HL-60 (cell line): ENCODE results near the gene DBN1.

Source experiments
- DNase-seq, 2 experiments: peaks; one replicate each; pipeline ENCODE4 v3.0.0-alpha.2; 2010 to 2020; ENCODE audit warnings: low read depth in 1 of 2, low spot score in 1 of 2
- H3K27ac ChIP-seq: fragments of 250-450 bp; sonication (Bioruptor Pico); replicated peaks from 2 replicates; pipeline ENCODE4 v1.5.1; 2020; ENCODE audit warnings: mild to moderate bottlenecking, moderate library complexity
- H3K27me3 ChIP-seq: fragments of 250-450 bp; sonication (Bioruptor Pico); 2 replicates; pipeline ENCODE4 v1.5.1; 2021; ENCODE audit warnings: mild to moderate bottlenecking, moderate library complexity; ENCODE audit not compliant: insufficient read depth, poor library complexity, severe bottlenecking
- H3K4me3 ChIP-seq: replicated peaks from 2 replicates; pipeline ENCODE4 v1.5.1; 2011; ENCODE audit warnings: mild to moderate bottlenecking, control low read depth, low read length; ENCODE audit not compliant: insufficient read depth
- GABPA ChIP-seq: IDR thresholded peaks from 2 replicates; pipeline ENCODE4 v1.6.1; 2012; ENCODE audit warnings: low read depth
- POLR2AphosphoS5 ChIP-seq: IDR thresholded peaks from 2 replicates; pipeline ENCODE4 v1.6.1; 2012; ENCODE audit warnings: low read depth
- SPI1 ChIP-seq: IDR thresholded peaks from 2 replicates; pipeline ENCODE4 v1.6.1; 2012; ENCODE audit warnings: low read depth, mild to moderate bottlenecking, borderline replicate concordance
- TF ChIP-seq, protein P1 (sequence below): IDR thresholded peaks from one replicate; pipeline ENCODE4 v1.5.1; 2011; ENCODE audit warnings: low read length, control low read depth, inconsistent platforms; ENCODE audit not compliant: insufficient read depth
- TF ChIP-seq, protein P2 (sequence below): IDR thresholded peaks from 2 replicates; pipeline ENCODE4 v1.6.1; 2012; ENCODE audit warnings: low read depth; ENCODE audit not compliant: insufficient replicate concordance

Gene DBN1

DNA sequence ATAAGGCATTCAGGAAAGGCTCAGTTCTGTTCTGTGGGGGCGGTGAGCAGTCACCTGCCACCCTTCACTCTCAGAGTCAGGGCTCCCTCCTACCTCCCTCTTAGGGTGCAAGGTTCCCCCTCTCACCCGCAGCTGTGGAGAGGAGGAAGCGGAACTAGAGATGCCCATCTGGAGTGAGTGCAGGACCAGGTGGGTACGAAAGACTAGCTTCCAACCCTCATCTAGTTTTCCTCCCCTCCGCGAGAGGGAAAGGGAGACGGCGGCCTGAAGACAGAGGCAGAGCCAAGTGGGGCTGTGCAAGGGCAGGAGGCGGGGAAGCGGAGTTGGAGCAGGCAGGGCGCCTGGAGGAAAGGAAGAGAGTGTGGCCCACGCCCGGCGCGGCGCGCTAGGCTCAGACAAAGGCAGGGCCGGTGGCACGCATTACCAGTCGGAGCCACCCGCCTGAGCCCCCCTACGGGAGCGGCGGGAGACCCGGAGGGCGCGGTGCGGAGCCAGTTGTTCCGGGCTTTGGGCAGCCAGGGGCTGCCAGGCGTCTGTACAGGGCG lies 19.5 kb downstream of the DBN1 start:
- TF ChIP-seq SPI1 (peak; percentile 30; the same call in 1 of the 2 replicates), GABPA (no peak), POLR2AphosphoS5 (peak; percentile 74)
- TF ChIP-seq, protein P1, sequence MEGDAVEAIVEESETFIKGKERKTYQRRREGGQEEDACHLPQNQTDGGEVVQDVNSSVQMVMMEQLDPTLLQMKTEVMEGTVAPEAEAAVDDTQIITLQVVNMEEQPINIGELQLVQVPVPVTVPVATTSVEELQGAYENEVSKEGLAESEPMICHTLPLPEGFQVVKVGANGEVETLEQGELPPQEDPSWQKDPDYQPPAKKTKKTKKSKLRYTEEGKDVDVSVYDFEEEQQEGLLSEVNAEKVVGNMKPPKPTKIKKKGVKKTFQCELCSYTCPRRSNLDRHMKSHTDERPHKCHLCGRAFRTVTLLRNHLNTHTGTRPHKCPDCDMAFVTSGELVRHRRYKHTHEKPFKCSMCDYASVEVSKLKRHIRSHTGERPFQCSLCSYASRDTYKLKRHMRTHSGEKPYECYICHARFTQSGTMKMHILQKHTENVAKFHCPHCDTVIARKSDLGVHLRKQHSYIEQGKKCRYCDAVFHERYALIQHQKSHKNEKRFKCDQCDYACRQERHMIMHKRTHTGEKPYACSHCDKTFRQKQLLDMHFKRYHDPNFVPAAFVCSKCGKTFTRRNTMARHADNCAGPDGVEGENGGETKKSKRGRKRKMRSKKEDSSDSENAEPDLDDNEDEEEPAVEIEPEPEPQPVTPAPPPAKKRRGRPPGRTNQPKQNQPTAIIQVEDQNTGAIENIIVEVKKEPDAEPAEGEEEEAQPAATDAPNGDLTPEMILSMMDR, result no peak
- TF ChIP-seq, protein P2, sequence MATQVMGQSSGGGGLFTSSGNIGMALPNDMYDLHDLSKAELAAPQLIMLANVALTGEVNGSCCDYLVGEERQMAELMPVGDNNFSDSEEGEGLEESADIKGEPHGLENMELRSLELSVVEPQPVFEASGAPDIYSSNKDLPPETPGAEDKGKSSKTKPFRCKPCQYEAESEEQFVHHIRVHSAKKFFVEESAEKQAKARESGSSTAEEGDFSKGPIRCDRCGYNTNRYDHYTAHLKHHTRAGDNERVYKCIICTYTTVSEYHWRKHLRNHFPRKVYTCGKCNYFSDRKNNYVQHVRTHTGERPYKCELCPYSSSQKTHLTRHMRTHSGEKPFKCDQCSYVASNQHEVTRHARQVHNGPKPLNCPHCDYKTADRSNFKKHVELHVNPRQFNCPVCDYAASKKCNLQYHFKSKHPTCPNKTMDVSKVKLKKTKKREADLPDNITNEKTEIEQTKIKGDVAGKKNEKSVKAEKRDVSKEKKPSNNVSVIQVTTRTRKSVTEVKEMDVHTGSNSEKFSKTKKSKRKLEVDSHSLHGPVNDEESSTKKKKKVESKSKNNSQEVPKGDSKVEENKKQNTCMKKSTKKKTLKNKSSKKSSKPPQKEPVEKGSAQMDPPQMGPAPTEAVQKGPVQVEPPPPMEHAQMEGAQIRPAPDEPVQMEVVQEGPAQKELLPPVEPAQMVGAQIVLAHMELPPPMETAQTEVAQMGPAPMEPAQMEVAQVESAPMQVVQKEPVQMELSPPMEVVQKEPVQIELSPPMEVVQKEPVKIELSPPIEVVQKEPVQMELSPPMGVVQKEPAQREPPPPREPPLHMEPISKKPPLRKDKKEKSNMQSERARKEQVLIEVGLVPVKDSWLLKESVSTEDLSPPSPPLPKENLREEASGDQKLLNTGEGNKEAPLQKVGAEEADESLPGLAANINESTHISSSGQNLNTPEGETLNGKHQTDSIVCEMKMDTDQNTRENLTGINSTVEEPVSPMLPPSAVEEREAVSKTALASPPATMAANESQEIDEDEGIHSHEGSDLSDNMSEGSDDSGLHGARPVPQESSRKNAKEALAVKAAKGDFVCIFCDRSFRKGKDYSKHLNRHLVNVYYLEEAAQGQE, result no peak
- DNase-seq, result peak; percentile 68 to 76
- peak overlapping the region; percentile 43 for H3K27ac ChIP-seq
- H3K27me3 ChIP-seq, result no peaks in the 10 kb centered on the region
- H3K4me3 ChIP-seq, result peak overlapping the region; percentile 75

DNA sequence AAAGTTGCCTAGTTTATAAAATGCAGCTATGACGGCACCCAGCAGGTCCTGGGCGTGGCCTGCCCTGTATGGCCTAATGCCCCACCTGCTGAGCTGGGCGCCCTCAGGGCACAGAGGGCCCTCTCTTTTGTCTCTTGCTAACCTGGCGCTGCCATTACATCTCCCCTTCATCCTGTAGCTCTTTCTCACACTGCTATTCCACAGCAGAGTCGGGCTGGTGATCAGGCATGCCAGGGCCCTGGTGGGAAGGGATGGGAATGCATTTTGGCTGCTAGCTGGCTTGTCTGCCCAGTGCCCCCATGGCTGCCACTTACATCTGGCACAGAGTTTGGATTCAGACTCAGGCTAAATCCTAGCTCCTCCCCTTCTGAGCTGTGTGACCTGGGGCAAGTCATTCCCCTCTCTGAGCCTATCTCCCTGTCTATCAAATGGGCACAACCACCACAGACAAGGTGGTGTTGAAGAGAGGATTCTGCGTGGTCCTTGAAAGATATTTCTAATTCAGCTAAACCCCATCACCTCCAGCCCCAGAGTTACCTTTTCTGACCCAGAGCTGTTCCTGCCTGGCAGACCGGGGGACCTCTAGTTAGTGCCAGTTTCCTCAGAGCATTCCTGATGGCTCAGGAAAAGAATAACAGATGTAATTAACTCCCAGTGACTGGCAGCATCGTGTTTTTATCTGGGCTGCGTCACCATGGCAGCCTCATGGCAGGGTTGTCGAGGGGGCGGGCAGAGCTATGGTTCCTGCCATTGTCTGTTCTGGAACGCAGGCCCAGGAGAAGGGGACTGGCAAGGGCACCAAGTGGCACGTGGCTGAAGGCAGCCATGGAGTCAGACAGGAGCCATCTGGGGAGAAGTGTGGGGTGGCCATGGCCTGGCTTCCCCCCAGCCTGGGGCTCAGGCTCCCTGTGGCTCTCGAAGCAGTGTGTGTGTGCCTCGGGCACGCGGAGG lies 20.5 kb downstream of the DBN1 start:
- H3K4me3 ChIP-seq, result no peak overlapping the region
- DNase-seq, result no peak
- TF ChIP-seq, protein P1, result no peak
- TF ChIP-seq SPI1, result no peak
- TF ChIP-seq GABPA, result no peak
- TF ChIP-seq, protein P2, result no peak
- TF ChIP-seq POLR2AphosphoS5, result no peak

DNA sequence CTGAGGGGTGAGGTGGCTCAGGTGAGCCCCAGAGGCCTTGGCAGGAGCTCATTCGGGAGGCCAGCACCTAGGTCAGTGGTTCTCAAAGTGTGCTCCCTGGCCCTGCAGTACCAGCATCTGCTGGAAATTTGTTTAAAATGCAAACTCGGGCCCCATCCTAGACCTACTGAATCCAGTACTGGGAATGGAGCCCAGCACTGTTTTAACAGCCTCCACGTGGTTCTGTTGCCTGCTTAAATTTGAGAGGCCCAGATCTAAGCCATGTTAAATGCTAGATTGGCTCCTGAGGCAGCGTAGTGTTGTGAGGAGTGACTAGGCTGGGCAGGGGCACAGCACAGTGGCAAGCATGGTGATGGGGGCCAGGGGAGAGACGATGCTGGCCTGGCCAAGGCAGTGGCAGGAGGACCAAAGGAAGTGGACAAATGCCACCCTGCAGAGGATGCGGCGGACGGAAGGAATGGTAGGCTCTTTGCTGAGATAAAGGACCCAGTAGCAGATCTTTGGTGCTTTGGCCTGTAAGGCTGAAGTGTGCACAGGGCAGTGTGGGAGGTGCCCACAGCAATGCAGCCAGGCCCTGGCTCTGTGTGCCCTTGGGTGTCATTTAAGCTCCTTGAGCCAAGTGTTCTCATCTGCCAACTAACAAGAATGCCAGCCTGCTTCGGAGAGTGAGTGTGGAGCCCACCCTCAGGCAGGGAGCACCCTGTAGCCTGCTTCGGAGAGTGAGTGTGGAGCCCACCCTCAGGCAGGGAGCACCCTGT lies 22.6 kb downstream of the DBN1 start:
- Histone ChIP-seq H3K27me3 (no peaks in the 10 kb centered on the region), H3K27ac (no peak overlapping the region), H3K4me3 (no peak overlapping the region)
- no peak for DNase-seq
- TF ChIP-seq POLR2AphosphoS5 (0 out of 2 replicates have a peak, but pooled peaks have one; percentile 2), GABPA (no peak)

More for the DNA sequence above, 20.5 kb downstream of the DBN1 start:
- H3K27ac ChIP-seq, result no peak overlapping the region
- no peaks in the 10 kb centered on the region for H3K27me3 ChIP-seq
